HG02973 (cell line): ENCODE measurements around the gene CDH8.

Source experiments
- ATAC-seq: cut with Tn5 transposase; IDR thresholded peaks from one replicate; pipeline ENCODE4 v1.9.1; 2021; ENCODE audit warnings: moderate library complexity; ENCODE audit not compliant: unreplicated experiment

Gene CDH8

DNA sequence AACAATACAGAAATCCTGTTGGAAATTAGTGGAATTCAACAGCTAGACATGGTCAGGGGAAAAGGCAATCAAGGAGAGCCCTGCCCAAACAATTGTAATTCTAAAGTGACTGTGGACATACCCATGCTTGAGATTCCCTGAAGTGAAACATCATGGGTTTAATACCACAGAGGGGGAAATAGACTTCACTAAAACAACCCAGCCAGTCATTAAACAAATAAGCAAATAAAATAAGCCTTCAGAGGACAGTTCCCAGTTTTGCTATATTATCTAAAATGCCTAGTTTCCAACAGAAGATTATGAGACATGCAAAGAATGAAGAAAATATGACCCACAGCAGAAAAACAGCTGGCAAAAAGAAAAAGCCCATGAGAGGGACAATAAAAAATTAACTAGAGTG lies 376.3 kb downstream of the CDH8 start:
- no peak for ATAC-seq

DNA sequence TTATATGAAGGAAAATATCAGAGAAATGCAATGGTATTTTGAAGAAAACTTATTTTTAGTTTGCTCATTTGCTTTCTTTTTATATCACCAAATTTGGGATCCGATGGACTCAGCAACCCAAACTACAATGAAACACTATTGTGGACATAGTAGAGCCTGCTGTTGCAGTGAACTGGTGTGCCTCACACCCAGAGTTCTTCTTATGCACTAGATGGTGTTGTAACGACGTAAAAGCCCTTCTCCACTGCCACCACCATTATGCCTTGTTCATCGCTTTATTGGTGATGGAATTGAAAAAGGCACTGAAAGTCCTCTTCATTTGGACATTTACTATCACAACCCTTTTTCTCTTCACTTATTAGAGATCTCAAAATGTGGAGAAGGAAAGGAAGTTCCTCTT lies 381.3 kb downstream of the CDH8 start:
- ATAC-seq = no peak

GRCh38 chr16:61653544-61653943 lies 382.7 kb downstream of the CDH8 start:
- no peak for ATAC-seq

GRCh38 chr16:61645561-61645960 lies 390.7 kb downstream of the CDH8 start:
- ATAC-seq = no peak

DNA sequence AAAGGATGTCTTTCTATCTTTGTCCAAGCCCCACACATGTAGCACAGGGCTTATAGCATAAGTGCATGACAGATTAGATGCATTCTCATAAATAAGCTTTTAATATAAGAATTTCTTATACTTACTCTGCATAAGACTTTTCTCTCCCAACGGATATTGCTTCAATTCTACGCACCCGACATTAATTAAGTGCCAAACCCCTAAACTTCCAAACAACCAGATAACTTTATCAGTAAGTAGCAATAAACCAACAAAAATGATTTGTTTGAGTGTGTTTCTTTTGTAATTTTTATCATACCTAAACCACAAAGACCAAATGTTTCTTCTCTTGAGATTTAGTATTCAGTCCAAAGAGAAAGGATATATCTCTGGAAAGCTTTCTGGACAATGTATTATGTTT lies 391.5 kb downstream of the CDH8 start:
- no peak for ATAC-seq

DNA sequence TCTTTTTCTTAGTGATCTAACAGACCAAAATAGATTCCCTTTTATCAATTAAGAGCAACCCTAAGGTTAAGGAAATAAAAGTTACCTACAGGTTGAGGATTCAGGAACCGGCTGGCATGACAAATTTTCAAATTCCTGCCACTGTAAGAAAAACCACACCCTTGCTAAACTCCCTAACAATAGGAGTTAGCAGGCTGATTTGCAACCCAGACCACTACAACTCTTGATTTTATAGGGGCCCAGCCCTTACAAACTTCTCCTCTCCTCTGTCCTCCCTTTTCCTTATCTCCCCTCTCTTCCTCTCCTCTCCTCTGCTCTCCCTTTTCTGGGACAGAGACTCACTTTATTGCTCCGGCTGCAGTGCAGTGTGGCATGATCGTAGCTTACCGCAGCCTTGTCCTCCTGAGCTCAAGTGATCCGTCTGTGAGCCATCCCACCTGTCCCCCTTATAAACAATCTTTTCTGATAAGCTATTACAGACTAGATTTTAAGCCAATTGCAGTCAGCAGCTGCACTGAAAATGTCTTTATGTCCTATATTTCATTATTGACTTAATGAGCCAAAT lies 418.9 kb downstream of the CDH8 start:
- ATAC-seq = no peak

GRCh38 chr16:61616088-61616487 lies 420.1 kb downstream of the CDH8 start:
- no peak for ATAC-seq

DNA sequence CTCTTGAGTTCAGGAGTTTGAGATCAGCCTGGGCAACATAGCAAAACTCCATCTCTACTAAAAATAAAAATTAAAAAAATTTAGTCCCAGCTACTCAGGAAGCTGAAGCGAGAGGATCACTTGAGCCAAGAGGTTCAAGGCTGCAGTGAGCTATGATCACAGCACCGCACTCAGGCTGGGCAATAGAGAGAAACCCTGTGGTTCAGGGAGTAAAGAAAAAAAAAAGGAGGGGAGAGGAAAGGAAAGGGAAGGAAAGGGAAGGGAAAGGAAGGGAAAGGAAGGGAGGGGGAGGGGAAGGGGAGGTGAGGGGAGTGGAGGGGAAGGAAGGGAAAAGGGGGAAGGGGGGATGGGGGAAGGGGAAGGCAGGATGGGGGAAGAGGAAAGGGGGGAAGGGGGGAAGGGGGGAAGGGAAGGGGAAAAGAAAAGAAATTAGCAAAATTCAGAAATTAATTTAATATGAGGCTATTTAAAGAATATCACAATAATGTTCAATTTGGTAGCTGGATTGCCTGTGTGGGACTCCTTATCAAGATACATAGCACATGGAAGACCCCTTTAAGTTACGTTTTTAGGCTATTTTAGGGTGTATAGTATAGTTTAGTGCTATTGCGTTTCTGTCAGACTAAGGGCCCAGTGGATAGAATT lies 424.3 kb downstream of the CDH8 start:
- ATAC-seq = no peak

DNA sequence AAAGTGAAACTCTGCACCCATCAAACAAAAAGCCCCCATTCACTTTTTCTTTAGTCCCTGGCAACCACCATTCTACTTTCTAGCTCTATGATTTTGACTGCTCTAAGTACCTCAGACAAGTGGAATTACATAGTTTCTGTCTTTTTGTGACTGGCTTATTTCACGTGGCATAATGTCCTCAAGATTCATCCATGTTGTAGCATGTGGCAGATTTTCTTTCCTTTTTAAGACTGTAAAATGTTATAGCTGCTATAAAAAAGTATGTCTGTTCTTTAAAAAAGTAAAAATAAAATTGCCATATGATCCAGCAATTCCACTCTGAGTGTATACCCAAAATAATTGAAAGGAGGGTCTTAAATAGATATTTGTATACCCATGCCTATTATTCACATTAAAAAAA lies 429.7 kb downstream of the CDH8 start:
- no peak for ATAC-seq
